HEK293 (cell line): ENCODE results near the gene GBF1.
A peak's percentile ranks its signal among the peaks of the same experiment; 100 is the strongest.

ENCODE experiments used
- CTCF ChIA-PET: fragments of 350-600 bp; formaldehyde crosslinking; extraction: SDS; loops from one replicate; lab custom pipeline; 2021; ENCODE audit warnings: antibody characterized with exemption; lab: Yijun Ruan, JAX
- POLR2A ChIA-PET: fragments of 300-600 bp; formaldehyde crosslinking; extraction: SDS; loops from one replicate; lab custom pipeline; 2020; ENCODE audit warnings: antibody characterized with exemption, inconsistent platforms; lab: Yijun Ruan, JAX
- H3K27ac ChIP-seq: fragments of 200-500 bp; sonication (Bioruptor generic); 2 replicates; pipeline ENCODE4 v1.5.1; 2014; ENCODE audit warnings: low read depth, low read length, control low read depth, inconsistent platforms; ENCODE audit errors: extremely low read depth
- H3K36me3 ChIP-seq, 2 experiments: fragments of 200-500 bp in 1 of 2; sonication (Bioruptor generic) in 1 of 2; 1 replicate in 1 of 2; 2 replicates in 1 of 2; pipeline ENCODE4 v1.5.1; 2014 to 2017; ENCODE audit warnings: inconsistent platforms in 2 of 2, low read length in 2 of 2; ENCODE audit not compliant: control insufficient read depth in 2 of 2, insufficient read depth in 1 of 2
- H3K4me1 ChIP-seq: fragments of 200-500 bp; sonication (Bioruptor generic); 2 replicates; pipeline ENCODE4 v1.5.1; 2014; ENCODE audit warnings: mild to moderate bottlenecking, low read length, inconsistent platforms; ENCODE audit not compliant: control insufficient read depth, insufficient read depth
- H3K4me3 ChIP-seq: 2 replicates; pipeline ENCODE4 v1.5.1; 2011; ENCODE audit warnings: low read depth, mild to moderate bottlenecking, control low read depth, low read length, moderate library complexity
- H3K9me3 ChIP-seq: fragments of 200-500 bp; sonication (Bioruptor generic); 2 replicates; pipeline ENCODE4 v1.5.1; 2014; ENCODE audit warnings: low read depth, low read length, inconsistent platforms; ENCODE audit not compliant: control insufficient read depth, insufficient read depth
- GLI4 ChIP-seq: fragments of 450-650 bp; formaldehyde crosslinking; IDR thresholded peaks from 2 replicates; pipeline ENCODE4 v1.5.1; 2016; ENCODE audit warnings: missing biosample characterization, missing genetic modification characterization
- KLF8 ChIP-seq: fragments of 450-650 bp; formaldehyde crosslinking; IDR thresholded peaks from 2 replicates; pipeline ENCODE4 v1.5.1; 2016; ENCODE audit warnings: missing biosample characterization, missing genetic modification characterization
- WT1 ChIP-seq: fragments of 450-650 bp; formaldehyde crosslinking; IDR thresholded peaks from 2 replicates; pipeline ENCODE4 v1.5.1; 2016; ENCODE audit warnings: missing biosample characterization, missing genetic modification characterization
- ZBTB48 ChIP-seq: fragments of 450-650 bp; formaldehyde crosslinking; IDR thresholded peaks from 2 replicates; pipeline ENCODE4 v1.5.1; 2016; ENCODE audit warnings: missing biosample characterization, missing genetic modification characterization
- ZBTB8A ChIP-seq: fragments of 450-650 bp; formaldehyde crosslinking; IDR thresholded peaks from 2 replicates; pipeline ENCODE4 v1.5.1; 2016; ENCODE audit warnings: missing biosample characterization, missing genetic modification characterization
- ZNF146 ChIP-seq: fragments of 450-650 bp; formaldehyde crosslinking; IDR thresholded peaks from 2 replicates; pipeline ENCODE4 v1.5.1; 2016; ENCODE audit warnings: missing biosample characterization, missing genetic modification characterization
- ZNF169 ChIP-seq: fragments of 450-650 bp; formaldehyde crosslinking; IDR thresholded peaks from 2 replicates; pipeline ENCODE4 v1.5.1; 2016; ENCODE audit warnings: missing biosample characterization, missing genetic modification characterization
- ZNF23 ChIP-seq: fragments of 450-650 bp; formaldehyde crosslinking; IDR thresholded peaks from 2 replicates; pipeline ENCODE4 v1.5.1; 2016; ENCODE audit warnings: missing biosample characterization, missing genetic modification characterization, borderline replicate concordance
- ZNF423 ChIP-seq: fragments of 450-650 bp; formaldehyde crosslinking; IDR thresholded peaks from 2 replicates; pipeline ENCODE4 v1.5.1; 2016; ENCODE audit warnings: missing biosample characterization, missing genetic modification characterization
- ZNF530 ChIP-seq: fragments of 450-650 bp; formaldehyde crosslinking; IDR thresholded peaks from 2 replicates; pipeline ENCODE4 v1.5.1; 2016; ENCODE audit warnings: low read depth, missing biosample characterization, missing genetic modification characterization
- ZNF623 ChIP-seq: fragments of 450-650 bp; formaldehyde crosslinking; IDR thresholded peaks from 2 replicates; pipeline ENCODE4 v1.5.1; 2016; ENCODE audit warnings: missing biosample characterization, missing genetic modification characterization
- ZNF76 ChIP-seq: fragments of 450-650 bp; formaldehyde crosslinking; IDR thresholded peaks from 2 replicates; pipeline ENCODE4; 2016; ENCODE audit warnings: low read depth, missing biosample characterization, missing genetic modification characterization, borderline replicate concordance
- ZNF777 ChIP-seq: fragments of 450-650 bp; formaldehyde crosslinking; IDR thresholded peaks from 2 replicates; pipeline ENCODE4 v1.5.1; 2017; ENCODE audit warnings: missing biosample characterization, missing genetic modification characterization, borderline replicate concordance
- ZNF843 ChIP-seq: fragments of 450-650 bp; formaldehyde crosslinking; IDR thresholded peaks from 2 replicates; pipeline ENCODE4 v1.5.1; 2016; ENCODE audit warnings: missing biosample characterization, missing genetic modification characterization
- TF ChIP-seq, protein P1 (sequence below): fragments of 450-650 bp; formaldehyde crosslinking; IDR thresholded peaks from 2 replicates; pipeline ENCODE4 v1.5.1; 2017; ENCODE audit warnings: missing biosample characterization, missing genetic modification characterization
- TF ChIP-seq, protein P2 (sequence below): fragments of 450-650 bp; formaldehyde crosslinking; conservative IDR thresholded peaks from 2 replicates; pipeline ENCODE4 v1.5.1; 2016; ENCODE audit warnings: low read depth, missing biosample characterization, missing genetic modification characterization
- TF ChIP-seq, protein P3 (sequence below): fragments of 450-650 bp; formaldehyde crosslinking; IDR thresholded peaks from 2 replicates; pipeline ENCODE4 v1.5.1; 2016; ENCODE audit warnings: missing biosample characterization, missing genetic modification characterization
- TF ChIP-seq, protein P4 (sequence below): fragments of 450-650 bp; formaldehyde crosslinking; IDR thresholded peaks from 2 replicates; pipeline ENCODE4 v1.5.1; 2017; ENCODE audit warnings: missing biosample characterization, missing genetic modification characterization

Gene GBF1

DNA sequence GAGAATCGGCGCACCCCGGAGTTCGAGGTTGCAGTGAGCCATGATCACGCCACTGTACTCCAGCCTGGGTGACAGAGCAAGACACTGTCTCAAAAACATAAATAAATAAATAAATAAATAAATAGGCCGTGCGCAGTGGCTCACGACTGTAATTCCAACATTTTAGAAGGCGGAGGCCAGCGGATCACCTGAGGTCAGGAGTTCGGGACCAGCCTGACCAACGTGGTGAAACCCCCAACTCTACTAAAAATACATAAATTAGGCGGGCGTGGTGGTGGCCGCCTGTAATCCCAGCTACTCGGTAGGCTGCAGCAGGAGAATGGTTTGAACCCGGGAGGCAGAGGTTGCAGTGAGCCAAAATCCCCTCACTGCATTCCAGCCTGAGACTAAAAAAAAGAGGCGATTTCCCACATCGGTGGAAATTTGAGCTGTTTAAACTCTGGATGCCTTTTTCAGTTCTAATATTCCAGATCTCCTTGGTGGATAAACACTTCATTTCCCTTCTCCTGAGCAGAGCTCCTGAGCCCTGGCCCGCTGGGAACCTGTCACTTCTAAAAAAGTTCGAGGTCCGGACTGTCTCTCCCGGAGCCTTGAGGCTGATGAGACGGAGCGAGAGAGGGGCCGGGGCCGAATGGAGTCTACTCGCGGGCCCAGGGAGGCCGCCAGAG lies 148.2 kb downstream of the GBF1 start:
- TF ChIP-seq GLI4 (tag by site-specific recombination), result no peak
- TF ChIP-seq KLF8 (tag by site-specific recombination), result no peak
- TF ChIP-seq ZNF530, result no peak
- TF ChIP-seq, protein P1, sequence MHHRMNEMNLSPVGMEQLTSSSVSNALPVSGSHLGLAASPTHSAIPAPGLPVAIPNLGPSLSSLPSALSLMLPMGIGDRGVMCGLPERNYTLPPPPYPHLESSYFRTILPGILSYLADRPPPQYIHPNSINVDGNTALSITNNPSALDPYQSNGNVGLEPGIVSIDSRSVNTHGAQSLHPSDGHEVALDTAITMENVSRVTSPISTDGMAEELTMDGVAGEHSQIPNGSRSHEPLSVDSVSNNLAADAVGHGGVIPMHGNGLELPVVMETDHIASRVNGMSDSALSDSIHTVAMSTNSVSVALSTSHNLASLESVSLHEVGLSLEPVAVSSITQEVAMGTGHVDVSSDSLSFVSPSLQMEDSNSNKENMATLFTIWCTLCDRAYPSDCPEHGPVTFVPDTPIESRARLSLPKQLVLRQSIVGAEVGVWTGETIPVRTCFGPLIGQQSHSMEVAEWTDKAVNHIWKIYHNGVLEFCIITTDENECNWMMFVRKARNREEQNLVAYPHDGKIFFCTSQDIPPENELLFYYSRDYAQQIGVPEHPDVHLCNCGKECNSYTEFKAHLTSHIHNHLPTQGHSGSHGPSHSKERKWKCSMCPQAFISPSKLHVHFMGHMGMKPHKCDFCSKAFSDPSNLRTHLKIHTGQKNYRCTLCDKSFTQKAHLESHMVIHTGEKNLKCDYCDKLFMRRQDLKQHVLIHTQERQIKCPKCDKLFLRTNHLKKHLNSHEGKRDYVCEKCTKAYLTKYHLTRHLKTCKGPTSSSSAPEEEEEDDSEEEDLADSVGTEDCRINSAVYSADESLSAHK, result no peak
- 0 out of 2 replicates have a peak, but pooled peaks have one; percentile 6 for TF ChIP-seq ZNF623 (tag by site-specific recombination)
- TF ChIP-seq ZNF169, result no peak
- no peak for TF ChIP-seq ZNF23 (tag by site-specific recombination)
- ChIA-PET CTCF (interaction anchor here (0.6 to 4.5 kb wide), 33 partner anchors 10 to 1072 kb away, joined by 3 to 57 read pairs (median 4); partner anchors contain the start of genes CUEDC2 and FBXL15), POLR2A (interaction anchor here (1.1 to 2.4 kb wide), 3 partner anchors 27 to 85 kb away, joined by 3 to 8 read pairs (median 5); partner anchors contain the start of genes CUEDC2 and FBXL15)
- Histone ChIP-seq H3K9me3 (no peaks in the 10 kb centered on the region), H3K27ac (no peak overlapping the region; the same call in 1 of the 2 replicates), H3K4me1 (peaks cover 5% of the 10 kb centered on the region; the same call in 1 of the 2 replicates), H3K4me3 (peak overlapping the region; percentile 58), H3K36me3 (peaks cover 0 to 11% of the 10 kb centered on the region in 2 experiments; a peak in 1 of 3 replicates)

DNA sequence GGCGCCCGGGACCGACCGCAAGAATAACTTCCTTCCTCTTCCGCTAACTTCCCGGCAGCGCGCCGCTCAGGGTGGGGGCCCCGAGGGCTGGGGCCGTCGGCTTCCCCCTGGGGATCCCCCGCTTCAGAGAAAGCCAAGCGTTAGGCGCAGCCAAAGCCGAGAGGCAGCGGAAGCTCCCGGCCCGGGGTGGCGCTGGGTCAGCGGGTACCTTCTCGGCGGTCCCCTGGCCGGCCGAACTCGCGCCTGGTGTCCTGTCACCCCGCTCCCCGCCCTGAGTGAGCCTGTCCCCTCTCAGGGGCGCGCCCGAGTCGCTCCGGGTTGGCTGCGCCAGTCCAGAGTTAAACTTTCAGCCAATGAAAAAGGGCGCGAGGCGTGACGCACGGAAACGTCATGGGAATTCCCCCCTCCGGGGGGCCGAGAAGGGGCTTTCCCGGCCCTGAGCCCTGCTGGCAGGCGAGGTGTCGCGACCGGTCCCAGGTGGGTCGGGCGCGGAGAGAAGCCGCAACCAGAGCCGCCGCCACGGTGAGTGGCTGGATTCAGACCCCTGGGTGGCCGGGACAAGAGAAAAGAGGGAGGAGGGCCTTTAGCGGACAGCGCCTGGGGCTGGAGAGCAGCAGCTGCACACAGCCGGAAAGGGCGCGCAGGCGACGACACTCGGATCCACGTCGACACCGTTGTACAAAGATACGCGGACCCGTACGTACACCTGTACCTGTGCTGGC lies 148.9 kb downstream of the GBF1 start:
- peaks cover 5% of the 10 kb centered on the region; the same call in 1 of the 2 replicates for H3K4me1 ChIP-seq
- ChIA-PET CTCF (interaction anchor here (0.6 to 4.5 kb wide), 27 partner anchors 11 to 284 kb away, joined by 3 to 57 read pairs (median 4); partner anchors contain the start of genes CUEDC2 and FBXL15), POLR2A (interaction anchor here (0.5 to 2.4 kb wide), 7 partner anchors 9 to 262 kb away, joined by 3 to 8 read pairs (median 3); partner anchors contain the start of genes CUEDC2 and FBXL15)
- no peak overlapping the region; the same call in 1 of the 2 replicates for H3K27ac ChIP-seq
- H3K9me3 ChIP-seq, result no peaks in the 10 kb centered on the region
- H3K36me3 ChIP-seq, result peaks cover 0 to 11% of the 10 kb centered on the region in 2 experiments; a peak in 1 of 3 replicates
- H3K4me3 ChIP-seq, result peak overlapping the region; percentile 58
- TF ChIP-seq ZBTB8A (tag by site-specific recombination) (peak; percentile 97), ZNF423 (tag by site-specific recombination) (peak; percentile 75), ZNF623 (tag by site-specific recombination) (0 out of 2 replicates have a peak, but pooled peaks have one; percentile 3), ZBTB48 (tag by site-specific recombination) (peak; percentile 68), ZNF777 (tag by site-specific recombination) (peak; percentile 60; the same call in 1 of the 2 replicates), ZNF76 (tag by site-specific recombination) (peak; percentile 75; the same call in 1 of the 2 replicates), ZNF146 (tag by site-specific recombination) (peak; percentile 11; the same call in 1 of the 2 replicates), WT1 (tag by site-specific recombination) (peak; percentile 54), ZNF843 (tag by site-specific recombination) (peak; percentile 55; the same call in 1 of the 2 replicates)
- TF ChIP-seq, protein P2, sequence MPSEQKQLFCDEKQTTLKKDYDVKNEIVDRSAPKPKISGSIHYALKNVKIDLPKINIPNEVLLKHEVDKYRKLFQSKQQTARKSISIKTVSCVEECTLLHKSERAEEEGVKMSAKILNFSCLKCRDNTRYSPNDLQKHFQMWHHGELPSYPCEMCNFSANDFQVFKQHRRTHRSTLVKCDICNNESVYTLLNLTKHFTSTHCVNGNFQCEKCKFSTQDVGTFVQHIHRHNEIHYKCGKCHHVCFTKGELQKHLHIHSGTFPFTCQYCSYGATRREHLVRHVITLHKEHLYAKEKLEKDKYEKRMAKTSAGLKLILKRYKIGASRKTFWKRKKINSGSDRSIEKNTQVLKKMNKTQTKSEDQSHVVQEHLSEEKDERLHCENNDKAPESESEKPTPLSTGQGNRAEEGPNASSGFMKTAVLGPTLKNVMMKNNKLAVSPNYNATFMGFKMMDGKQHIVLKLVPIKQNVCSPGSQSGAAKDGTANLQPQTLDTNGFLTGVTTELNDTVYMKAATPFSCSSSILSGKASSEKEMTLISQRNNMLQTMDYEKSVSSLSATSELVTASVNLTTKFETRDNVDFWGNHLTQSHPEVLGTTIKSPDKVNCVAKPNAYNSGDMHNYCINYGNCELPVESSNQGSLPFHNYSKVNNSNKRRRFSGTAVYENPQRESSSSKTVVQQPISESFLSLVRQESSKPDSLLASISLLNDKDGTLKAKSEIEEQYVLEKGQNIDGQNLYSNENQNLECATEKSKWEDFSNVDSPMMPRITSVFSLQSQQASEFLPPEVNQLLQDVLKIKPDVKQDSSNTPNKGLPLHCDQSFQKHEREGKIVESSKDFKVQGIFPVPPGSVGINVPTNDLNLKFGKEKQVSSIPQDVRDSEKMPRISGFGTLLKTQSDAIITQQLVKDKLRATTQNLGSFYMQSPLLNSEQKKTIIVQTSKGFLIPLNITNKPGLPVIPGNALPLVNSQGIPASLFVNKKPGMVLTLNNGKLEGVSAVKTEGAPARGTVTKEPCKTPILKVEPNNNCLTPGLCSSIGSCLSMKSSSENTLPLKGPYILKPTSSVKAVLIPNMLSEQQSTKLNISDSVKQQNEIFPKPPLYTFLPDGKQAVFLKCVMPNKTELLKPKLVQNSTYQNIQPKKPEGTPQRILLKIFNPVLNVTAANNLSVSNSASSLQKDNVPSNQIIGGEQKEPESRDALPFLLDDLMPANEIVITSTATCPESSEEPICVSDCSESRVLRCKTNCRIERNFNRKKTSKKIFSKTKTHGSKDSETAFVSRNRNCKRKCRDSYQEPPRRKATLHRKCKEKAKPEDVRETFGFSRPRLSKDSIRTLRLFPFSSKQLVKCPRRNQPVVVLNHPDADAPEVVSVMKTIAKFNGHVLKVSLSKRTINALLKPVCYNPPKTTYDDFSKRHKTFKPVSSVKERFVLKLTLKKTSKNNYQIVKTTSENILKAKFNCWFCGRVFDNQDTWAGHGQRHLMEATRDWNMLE (tag by site-specific recombination), result 0 out of 2 replicates have a peak, but pooled peaks have one; percentile 23
- TF ChIP-seq, protein P3, sequence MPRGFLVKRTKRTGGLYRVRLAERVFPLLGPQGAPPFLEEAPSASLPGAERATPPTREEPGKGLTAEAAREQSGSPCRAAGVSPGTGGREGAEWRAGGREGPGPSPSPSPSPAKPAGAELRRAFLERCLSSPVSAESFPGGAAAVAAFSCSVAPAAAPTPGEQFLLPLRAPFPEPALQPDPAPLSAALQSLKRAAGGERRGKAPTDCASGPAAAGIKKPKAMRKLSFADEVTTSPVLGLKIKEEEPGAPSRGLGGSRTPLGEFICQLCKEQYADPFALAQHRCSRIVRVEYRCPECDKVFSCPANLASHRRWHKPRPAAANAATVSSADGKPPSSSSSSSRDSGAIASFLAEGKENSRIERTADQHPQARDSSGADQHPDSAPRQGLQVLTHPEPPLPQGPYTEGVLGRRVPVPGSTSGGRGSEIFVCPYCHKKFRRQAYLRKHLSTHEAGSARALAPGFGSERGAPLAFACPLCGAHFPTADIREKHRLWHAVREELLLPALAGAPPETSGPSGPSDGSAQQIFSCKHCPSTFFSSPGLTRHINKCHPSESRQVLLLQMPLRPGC (tag by site-specific recombination), result peak; percentile 35; the same call in 1 of the 2 replicates
- TF ChIP-seq, protein P4, sequence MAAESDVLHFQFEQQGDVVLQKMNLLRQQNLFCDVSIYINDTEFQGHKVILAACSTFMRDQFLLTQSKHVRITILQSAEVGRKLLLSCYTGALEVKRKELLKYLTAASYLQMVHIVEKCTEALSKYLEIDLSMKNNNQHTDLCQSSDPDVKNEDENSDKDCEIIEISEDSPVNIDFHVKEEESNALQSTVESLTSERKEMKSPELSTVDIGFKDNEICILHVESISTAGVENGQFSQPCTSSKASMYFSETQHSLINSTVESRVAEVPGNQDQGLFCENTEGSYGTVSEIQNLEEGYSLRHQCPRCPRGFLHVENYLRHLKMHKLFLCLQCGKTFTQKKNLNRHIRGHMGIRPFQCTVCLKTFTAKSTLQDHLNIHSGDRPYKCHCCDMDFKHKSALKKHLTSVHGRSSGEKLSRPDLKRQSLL (tag by site-specific recombination), result no peak
